IPS DF 6.9 (cell line): ENCODE measurements around the gene B4GALT1.

Experiments
- DNase-seq: peaks from one replicate; pipeline ENCODE4 v3.0.0-alpha.2; 2013; ENCODE audit warnings: low read depth, low spot score
- H3K27ac ChIP-seq: one replicate; pipeline ENCODE4 v1.5.1; 2013; ENCODE audit warnings: low read length, control low read depth
- H3K27me3 ChIP-seq: 2 replicates; pipeline ENCODE4 v1.6.1; 2013; ENCODE audit warnings: mild to moderate bottlenecking, low read length; ENCODE audit not compliant: control insufficient read depth, insufficient read depth
- H3K36me3 ChIP-seq: 2 replicates; pipeline ENCODE4 v1.6.1; 2013; ENCODE audit warnings: low read length; ENCODE audit not compliant: control insufficient read depth, insufficient read depth
- H3K4me1 ChIP-seq: 2 replicates; pipeline ENCODE4 v1.6.1; 2013; ENCODE audit warnings: low read length; ENCODE audit not compliant: control insufficient read depth, insufficient read depth
- H3K4me3 ChIP-seq: 2 replicates; pipeline ENCODE4 v1.5.1; 2013; ENCODE audit warnings: mild to moderate bottlenecking, low read length
- H3K9me3 ChIP-seq: 2 replicates; pipeline ENCODE4 v1.6.1; 2013; ENCODE audit warnings: low read length, inconsistent platforms; ENCODE audit not compliant: control insufficient read depth, insufficient read depth
- WGBS: extraction: QIAGEN DNeasy Blood & Tissue Kit; methylation state at CpG from one replicate; pipeline ENCODE4 v1.1.7; 2013; ENCODE audit warnings: mixed read lengths, missing lambda C conversion rate; ENCODE audit not compliant: insufficient read length, insufficient coverage; 5-methylcytosine and 5-hydroxymethylcytosine counted together

The B4GALT1 gene

DNA sequence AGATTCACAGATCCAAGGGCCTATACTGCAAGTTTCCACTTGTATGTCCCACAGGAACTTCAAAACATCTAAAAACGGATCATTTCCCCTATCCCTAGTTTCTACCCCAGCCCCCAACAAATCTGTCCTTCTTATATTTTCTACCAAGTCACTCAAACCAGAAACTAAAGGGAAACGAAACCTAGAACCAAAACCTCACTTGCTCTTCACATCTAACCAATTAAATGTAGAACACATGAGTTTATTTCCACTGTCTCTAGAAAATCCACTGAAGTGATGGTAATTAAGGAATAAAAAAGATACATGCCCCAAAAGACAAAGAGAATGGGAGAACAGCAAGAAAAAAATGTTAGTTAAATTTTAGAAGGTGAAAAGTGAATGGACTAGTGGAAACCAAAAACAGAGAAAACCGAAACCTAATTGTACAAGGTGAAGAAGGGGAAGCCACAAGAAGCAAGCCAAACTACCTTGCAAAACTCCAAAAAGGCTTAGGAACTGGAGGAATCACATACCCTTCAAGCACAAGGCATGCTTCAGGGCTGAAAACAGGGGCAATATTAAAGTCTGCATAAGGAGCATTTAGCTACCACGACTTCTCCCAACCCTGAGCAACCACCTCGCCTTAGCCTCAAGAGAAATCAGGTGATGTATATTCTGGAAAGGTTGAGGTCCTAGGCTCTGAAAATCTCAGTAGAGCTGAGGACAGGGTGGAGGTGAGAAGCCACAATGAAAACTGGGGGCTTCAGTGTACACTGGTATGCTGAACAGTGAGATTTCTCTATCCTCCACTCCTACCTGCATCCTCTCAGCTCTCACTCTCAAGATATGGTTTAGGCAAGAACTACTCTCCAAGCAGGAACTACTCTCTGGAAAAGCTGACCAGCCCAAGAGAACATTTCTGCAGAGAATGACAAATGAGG lies 101.7 kb downstream of the B4GALT1 start:
- no peak overlapping the region for H3K4me3 ChIP-seq
- peaks cover 8% of the 10 kb centered on the region; the same call in 1 of the 2 replicates for H3K36me3 ChIP-seq
- DNase-seq, result no peak
- H3K9me3 ChIP-seq, result no peaks in the 10 kb centered on the region
- no CpG with 5 or more reads among the region's 5 CpGs for WGBS
- H3K27ac ChIP-seq, result no peak overlapping the region
- no peaks in the 10 kb centered on the region for H3K4me1 ChIP-seq
- no peaks in the 10 kb centered on the region for H3K27me3 ChIP-seq
